ENCODE results near the gene GNA14.
"Not testable (repeated sequence)": the region's sequence is repeated elsewhere in the genome, so short reads cannot be mapped to it uniquely, and the experiment has no call there.

GRCh38 chr9:77628864-77629263 lies 19.3 kb downstream of the GNA14 start:
- TF ChIP-seq CTCF (conservative IDR thresholded peaks at IDR 0.05; ENCODE audit: low read depth, low read length); EZH2phosphoT487 (IDR thresholded peaks at IDR 0.05; ENCODE audit: borderline replicate concordance, low read length); EZH2 (IDR thresholded peaks at IDR 0.05; ENCODE audit: low read length, unreplicated experiment): not testable (repeated sequence)

Data from PC-3 (cell line).